ENCODE measurements around the gene ZNF780A.
"Not testable (repeated sequence)": the region's sequence is repeated elsewhere in the genome, so short reads cannot be mapped to it uniquely, and the experiment has no call there.

The ZNF780A gene

DNA sequence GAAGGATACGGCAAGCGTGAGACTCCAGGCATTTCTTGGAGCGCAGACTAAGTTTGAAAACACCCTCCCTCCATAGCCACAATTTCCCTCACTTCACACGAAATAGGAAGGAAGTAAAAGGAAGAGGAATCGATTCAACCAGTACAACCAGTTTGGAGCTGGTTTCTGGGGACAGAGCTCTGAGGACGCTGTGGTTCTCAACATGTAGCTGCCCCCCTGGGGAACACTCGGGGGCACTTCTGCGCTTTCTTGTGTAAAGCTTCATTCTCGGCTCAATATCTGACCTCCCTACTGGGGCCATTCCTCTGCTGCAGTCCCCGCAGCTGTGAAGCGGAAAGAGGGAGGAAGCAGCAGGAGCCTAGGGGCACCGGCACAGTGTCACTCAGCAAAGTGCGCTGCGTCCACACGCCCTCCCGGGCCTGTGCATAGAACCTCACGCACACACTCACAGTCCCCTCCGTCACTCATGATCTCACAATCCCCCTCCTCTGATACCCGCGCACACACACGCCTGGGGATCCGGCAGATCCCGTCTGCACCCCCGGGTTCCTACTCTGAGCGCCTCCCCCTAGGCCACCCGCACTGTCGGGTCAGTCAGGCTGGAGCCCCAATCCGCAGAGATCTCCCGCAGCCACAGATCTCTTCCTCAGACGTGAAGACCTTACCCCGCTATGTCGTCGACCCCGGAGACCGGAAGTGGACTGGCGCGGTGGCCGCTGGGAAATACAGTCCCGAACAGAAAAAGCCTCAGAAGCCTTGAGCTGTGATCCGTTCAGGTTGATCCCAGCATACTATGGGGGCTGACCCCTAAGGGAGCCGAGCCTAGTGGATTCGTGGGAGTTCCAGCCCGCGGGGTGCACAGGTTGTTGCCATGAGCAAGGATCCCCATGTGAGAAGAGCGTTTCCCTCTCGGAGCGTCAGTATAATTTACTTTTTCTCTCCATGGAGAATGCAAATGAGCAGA lies at the start of gene ZNF780A:
Gene ZNF780A (minus strand): TSS at position 703 of the 964 bp plus-strand sequence. CDS start 6,190 bp downstream, outside the sequence.
- FAIRE-seq: peak; percentile 13

GRCh38 chr19:40139533-40140287 lies 49.0 kb upstream of the ZNF780A start:
- peak; percentile 94 for FAIRE-seq

- FAIRE-seq: no peak
Observed at GRCh38 chr19:40136818-40137217, 46.1 kb upstream of the ZNF780A start.

DNA sequence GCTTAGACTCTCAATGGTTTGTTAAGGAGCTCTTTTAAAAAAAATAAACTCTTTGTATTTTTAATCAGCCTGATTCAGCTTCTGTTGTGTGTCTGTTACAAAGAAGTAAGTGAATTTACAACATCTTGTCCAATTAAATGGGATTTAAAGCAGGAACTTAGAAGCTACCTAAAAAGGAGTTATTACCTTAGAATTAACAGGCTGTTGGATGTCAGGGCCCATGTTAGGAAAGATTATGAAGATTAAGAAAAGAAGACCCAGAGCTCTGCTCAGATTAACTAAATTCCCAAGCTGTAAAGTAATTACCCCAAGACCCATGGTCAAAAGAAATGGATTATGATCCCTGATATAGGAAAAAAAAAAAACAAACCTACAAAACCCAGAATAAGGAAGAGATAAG lies 44.1 kb upstream of the ZNF780A start:
- FAIRE-seq: no peak

GRCh38 chr19:40133491-40133890 lies 42.7 kb upstream of the ZNF780A start:
- FAIRE-seq: no peak

- FAIRE-seq: no peak
Observed at GRCh38 chr19:40130013-40130412, 39.3 kb upstream of the ZNF780A start.

DNA sequence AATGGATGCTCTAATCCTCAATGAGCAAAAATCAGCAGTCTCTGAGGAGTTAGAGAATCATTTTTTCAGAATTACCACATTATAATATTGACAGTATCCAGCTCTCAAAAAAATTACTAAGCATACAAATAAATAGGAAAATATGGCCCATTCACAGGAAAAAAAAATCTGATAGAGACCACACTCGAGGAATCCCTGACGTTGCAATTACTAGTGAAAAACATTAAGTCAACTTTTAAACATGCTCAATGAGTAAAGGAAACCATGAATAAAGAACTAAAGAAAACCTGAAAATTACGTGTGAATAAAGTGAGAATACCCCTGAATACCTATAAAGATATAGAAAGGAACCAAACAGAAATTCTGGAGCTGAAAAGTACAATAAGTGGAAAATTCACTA lies 38.7 kb upstream of the ZNF780A start:
- FAIRE-seq: no peak

DNA sequence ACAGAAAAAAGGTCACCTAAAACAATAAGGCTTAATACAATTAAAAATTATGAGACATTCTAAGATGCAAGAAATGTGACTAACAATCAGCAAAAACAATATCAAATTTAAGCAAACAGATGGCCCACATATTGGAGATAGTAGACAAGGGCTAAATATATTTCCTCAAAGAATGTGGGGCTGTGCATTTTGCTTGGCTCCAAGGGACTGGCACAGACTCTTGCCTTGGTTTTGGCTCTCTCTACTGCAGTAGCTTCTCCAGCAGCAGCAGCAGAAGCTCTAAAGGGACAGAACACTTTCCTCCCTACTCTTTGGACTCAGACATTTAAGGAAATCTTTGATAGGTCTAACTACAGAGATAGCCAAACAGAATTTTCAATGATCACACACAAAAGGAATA lies 38.2 kb upstream of the ZNF780A start:
- no peak for FAIRE-seq

DNA sequence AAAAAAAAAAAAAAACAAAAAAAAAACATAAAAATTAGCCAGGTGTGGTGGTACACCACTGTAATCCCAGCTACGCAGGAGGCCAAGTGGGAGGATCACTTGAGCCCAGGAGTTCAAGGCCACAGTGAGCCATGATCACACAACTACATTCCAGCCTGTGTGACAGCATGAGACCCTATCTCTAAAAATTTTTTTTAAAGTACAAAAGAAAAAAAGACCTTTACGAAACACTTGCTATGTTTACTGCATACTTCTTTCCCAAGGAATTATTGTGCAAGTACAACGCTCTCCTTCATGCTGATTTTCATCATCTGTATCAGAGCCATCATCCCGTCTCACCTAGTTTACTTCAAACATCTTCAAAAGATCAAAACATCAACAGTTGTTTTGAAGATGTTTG lies 28.6 kb upstream of the ZNF780A start:
- FAIRE-seq: no peak

- FAIRE-seq: not testable (repeated sequence)
Observed at GRCh38 chr19:40118638-40119037, 27.9 kb upstream of the ZNF780A start.

DNA sequence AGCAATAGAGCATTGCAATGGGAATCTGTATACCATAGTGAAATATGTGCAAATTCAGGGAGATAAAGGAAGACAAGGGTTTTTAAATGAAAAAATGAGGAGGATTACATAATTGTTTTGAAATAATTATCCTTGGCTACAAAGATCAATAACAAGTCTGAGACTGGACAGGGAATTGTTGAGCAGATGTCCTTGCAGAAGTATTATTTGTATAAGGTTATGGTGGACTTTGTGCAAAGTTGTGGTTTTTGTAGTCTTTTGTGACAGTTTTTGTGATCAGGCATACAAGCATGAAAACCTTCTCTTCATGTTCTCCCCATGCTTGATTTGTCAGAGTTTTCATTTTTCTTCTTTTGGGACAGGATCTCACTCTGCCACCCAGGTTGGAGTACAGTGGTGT lies 25.3 kb upstream of the ZNF780A start:
- no peak for FAIRE-seq

DNA sequence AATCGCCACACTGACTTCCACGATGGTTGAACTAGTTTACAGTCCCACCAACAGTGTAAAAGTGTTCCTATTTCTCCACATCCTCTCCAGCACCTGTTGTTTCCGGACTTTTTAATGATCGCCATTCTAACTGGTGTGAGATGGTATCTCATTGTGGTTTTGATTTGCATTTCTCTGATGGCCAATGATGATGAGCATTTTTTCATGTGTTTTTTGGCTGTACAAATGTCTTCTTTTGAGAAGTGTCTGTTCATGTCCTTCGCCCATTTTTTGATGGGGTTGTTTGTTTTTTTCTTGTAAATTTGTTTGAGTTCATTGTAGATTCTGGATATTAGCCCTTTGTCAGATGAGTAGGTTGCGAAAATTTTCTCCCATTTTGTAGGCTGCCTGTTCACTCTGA lies 23.4 kb upstream of the ZNF780A start:
- FAIRE-seq: not testable (repeated sequence)

DNA sequence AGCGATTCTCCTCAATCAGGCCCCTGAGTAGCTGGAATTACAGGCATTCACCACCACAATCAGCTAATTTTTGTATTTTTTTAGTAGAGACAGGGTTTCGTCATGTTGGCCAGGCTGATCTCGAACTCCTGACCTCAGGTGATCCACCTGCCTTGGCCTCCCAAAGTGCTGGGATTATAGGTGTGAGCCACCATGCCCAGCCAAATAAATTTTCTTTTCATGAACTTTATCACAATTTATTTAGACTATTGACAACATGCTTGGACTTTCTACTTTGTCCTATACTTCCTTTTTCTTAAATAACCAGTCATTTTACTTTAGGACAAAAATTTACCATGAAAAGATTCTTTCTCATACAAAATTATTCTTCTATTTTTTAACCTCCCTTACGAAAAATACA lies 21.5 kb upstream of the ZNF780A start:
- not testable (repeated sequence) for FAIRE-seq

GRCh38 chr19:40110570-40110969 lies 19.8 kb upstream of the ZNF780A start:
- FAIRE-seq: no peak

DNA sequence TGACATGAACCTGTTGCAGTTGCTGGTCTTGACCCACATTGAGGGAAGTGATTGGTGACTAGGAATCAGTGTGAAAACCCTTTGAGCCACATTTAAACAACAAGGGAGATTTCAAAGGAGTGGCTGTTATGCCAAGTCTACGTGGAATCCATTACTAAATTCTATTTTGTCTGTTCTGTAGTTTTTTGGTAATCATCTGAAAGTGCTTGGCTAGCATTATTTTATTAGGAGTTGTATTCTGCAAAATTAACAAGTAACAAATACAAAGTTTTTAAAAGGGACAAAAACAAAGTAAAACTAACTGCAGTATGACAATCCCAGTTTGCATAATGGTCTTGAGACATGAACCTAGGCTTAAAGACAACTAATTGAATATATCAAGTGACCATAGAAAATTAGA lies 14.0 kb upstream of the ZNF780A start:
- no peak for FAIRE-seq

DNA sequence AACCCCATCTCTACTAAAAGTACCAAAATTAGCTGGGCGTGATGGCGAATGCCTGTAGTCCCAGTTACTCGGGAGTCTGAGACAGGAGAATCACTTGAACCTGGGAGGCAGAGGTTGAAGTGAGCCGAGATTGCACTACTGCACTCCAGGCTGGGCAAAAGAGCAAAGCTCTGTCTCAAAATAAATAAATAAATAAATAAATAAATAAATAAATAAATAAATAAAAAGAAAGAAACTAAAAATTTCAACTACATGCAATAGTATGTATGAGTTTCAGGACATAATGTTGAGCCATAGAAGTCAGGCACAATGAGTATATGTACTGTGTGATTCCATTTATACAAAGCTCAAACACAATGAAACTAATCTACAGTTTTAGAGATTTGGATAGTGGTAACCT lies 12.9 kb upstream of the ZNF780A start:
- FAIRE-seq: no peak

DNA sequence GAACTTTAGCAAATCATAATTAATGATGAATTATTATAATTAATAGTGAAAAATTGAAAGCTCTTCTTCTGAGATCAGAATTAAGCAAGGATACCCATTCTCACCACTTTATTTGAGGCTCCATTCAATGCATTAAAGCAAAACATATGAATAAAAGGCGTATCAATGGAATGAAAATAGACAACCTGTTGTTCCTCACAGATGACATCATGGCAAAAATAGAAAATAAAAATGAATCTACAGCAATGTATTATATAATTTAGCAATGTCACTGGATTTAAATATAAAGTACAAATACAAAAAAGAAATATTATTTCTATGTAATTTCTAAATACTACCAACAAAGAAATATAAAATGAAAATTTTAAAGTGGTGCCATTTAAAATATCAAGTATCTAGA lies 11.1 kb upstream of the ZNF780A start:
- FAIRE-seq: no peak

- FAIRE-seq: no peak
Observed at GRCh38 chr19:40093416-40093815, 2.7 kb upstream of the ZNF780A start.

GRCh38 chr19:40091205-40092129 lies 724 bp upstream of the ZNF780A start:
- FAIRE-seq: no peak

GRCh38 chr19:40089462-40089861 lies 1.3 kb downstream of the ZNF780A start:
- FAIRE-seq: no peak

DNA sequence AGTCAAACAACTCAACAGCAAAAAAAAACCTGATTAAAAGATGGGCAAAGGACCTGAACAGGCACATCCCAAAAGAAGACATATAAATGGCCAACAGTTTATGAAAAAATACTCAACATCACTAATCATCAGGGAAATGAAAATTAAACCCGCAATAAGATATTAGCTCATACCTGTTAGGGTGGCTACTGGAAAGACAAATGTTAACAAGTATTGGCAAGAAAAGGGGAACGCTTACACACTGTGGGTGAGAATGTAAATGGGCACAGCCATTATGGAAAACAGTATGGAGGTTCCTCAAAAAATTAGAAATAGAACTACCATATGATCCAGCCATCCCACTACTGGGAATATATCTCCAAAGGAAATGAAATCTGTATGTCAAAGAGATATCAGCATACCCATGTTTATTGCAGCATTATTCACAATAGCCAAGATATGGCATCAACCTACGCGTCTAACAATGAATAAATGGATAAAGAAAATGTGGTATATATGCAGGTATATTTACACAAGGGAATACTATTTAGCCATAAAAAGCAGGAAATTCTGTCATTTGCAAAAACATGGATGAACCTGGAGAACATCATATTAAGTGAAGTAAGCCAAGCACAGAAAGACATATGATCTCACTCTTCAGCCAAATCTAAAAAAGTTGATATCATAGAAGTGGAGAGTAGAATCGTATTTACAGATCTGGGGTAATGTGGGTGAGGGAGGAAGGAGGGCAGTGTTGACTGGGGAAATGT lies 2.3 kb downstream of the ZNF780A start:
- no peak for FAIRE-seq

DNA sequence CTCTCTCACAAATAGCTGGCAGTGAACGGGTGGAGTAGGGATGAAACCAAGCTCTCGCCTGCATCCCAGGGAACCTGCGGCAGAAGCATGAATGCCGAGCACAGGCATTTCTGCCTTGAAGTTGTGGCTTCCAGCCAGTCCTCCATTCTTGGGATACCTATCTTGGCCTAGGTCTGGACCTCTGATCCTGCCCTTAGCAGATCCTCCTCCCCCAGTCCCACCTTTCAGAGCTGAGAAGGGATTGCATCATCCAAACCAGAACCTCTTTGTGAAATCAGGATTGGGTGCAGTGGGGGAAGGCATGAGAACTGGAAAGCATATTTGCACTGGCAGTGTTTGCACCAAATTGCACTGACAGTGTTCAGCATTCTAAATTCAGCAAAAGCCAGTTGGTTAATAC lies 5.8 kb downstream of the ZNF780A start:
- FAIRE-seq: no peak

Measured in G401.6 (cell line).